Measurements from ENCODE around the gene SIGLEC7.

SIGLEC7 gene

GRCh38 chr19:51181377-51181912 lies 39.3 kb downstream of the SIGLEC7 start:
- Histone ChIP-seq H3K27ac (ENCODE audit: low read depth, low read length, poor library complexity, severe bottlenecking) (no peak overlapping the region), H3K4me3 (ENCODE audit: low read depth, low read length, poor library complexity, severe bottlenecking) (no peak overlapping the region), H2AFZ (ENCODE audit: low read length) (no peak overlapping the region), H4K20me1 (ENCODE audit: insufficient read depth, low read length) (no peaks in the 10 kb centered on the region), H3K4me2 (ENCODE audit: low read length) (no peak overlapping the region), H3K36me3 (ENCODE audit: insufficient read depth, low read length) (no peaks in the 10 kb centered on the region), H3K9me2 (ENCODE audit: low read depth, low read length) (no peaks in the 10 kb centered on the region), H3F3A (ENCODE audit: insufficient read depth, low read length) (no peaks in the 10 kb centered on the region), H3K4me1 (ENCODE audit: insufficient read depth, low read length, severe bottlenecking) (no peaks in the 10 kb centered on the region), H3K9ac (ENCODE audit: low read length) (no peak overlapping the region), H3K9me3 (ENCODE audit: low read length) (no peaks in the 10 kb centered on the region), H3K27me3 (ENCODE audit: insufficient read depth, low read length) (no peaks in the 10 kb centered on the region), H3K79me2 (ENCODE audit: insufficient read depth, low read length) (no peaks in the 10 kb centered on the region)
- TF ChIP-seq EZH2 (IDR thresholded peaks at IDR 0.05; ENCODE audit: borderline replicate concordance, low read length) (no peak), CTCF (IDR thresholded peaks at IDR 0.05; ENCODE audit: low read length) (no peak)

GRCh38 chr19:51181913-51182419 lies 39.9 kb downstream of the SIGLEC7 start:
- no peak for TF ChIP-seq CTCF (IDR thresholded peaks at IDR 0.05; ENCODE audit: low read length)
- no peak for TF ChIP-seq EZH2 (IDR thresholded peaks at IDR 0.05; ENCODE audit: borderline replicate concordance, low read length)
- H3K36me3 ChIP-seq (ENCODE audit: insufficient read depth, low read length), result no peaks in the 10 kb centered on the region
- H3K27ac ChIP-seq (ENCODE audit: low read depth, low read length, poor library complexity, severe bottlenecking), result no peak overlapping the region
- no peak overlapping the region for H3K4me2 ChIP-seq (ENCODE audit: low read length)
- no peaks in the 10 kb centered on the region for H3K9me3 ChIP-seq (ENCODE audit: low read length)
- H2AFZ ChIP-seq (ENCODE audit: low read length), result no peak overlapping the region
- H3K79me2 ChIP-seq (ENCODE audit: insufficient read depth, low read length), result no peaks in the 10 kb centered on the region
- no peaks in the 10 kb centered on the region for H3K9me2 ChIP-seq (ENCODE audit: low read depth, low read length)
- H3F3A ChIP-seq (ENCODE audit: insufficient read depth, low read length), result no peaks in the 10 kb centered on the region
- H3K4me3 ChIP-seq (ENCODE audit: low read depth, low read length, poor library complexity, severe bottlenecking), result no peak overlapping the region
- no peaks in the 10 kb centered on the region for H4K20me1 ChIP-seq (ENCODE audit: insufficient read depth, low read length)
- no peaks in the 10 kb centered on the region for H3K27me3 ChIP-seq (ENCODE audit: insufficient read depth, low read length)
- no peaks in the 10 kb centered on the region for H3K4me1 ChIP-seq (ENCODE audit: insufficient read depth, low read length, severe bottlenecking)
- H3K9ac ChIP-seq (ENCODE audit: low read length), result no peak overlapping the region

GRCh38 chr19:51183629-51184028 lies 41.5 kb downstream of the SIGLEC7 start:
- H3F3A ChIP-seq (ENCODE audit: insufficient read depth, low read length), result no peaks in the 10 kb centered on the region
- H3K27me3 ChIP-seq (ENCODE audit: insufficient read depth, low read length), result no peaks in the 10 kb centered on the region
- H3K9me2 ChIP-seq (ENCODE audit: low read depth, low read length), result no peaks in the 10 kb centered on the region
- H3K4me3 ChIP-seq (ENCODE audit: low read depth, low read length, poor library complexity, severe bottlenecking), result no peak overlapping the region
- H4K20me1 ChIP-seq (ENCODE audit: insufficient read depth, low read length), result no peaks in the 10 kb centered on the region
- H3K36me3 ChIP-seq (ENCODE audit: insufficient read depth, low read length), result no peaks in the 10 kb centered on the region
- H2AFZ ChIP-seq (ENCODE audit: low read length), result no peak overlapping the region
- no peak overlapping the region for H3K4me2 ChIP-seq (ENCODE audit: low read length)
- no peaks in the 10 kb centered on the region for H3K4me1 ChIP-seq (ENCODE audit: insufficient read depth, low read length, severe bottlenecking)
- TF ChIP-seq EZH2 (IDR thresholded peaks at IDR 0.05; ENCODE audit: borderline replicate concordance, low read length) (no peak), CTCF (IDR thresholded peaks at IDR 0.05; ENCODE audit: low read length) (no peak)
- H3K9me3 ChIP-seq (ENCODE audit: low read length), result no peaks in the 10 kb centered on the region
- H3K79me2 ChIP-seq (ENCODE audit: insufficient read depth, low read length), result no peaks in the 10 kb centered on the region
- H3K27ac ChIP-seq (ENCODE audit: low read depth, low read length, poor library complexity, severe bottlenecking), result no peak overlapping the region
- no peak overlapping the region for H3K9ac ChIP-seq (ENCODE audit: low read length)

Data from OCI-LY1 (cell line).